CD4-positive, alpha-beta T cell treated with Interleukin-15 for 4 hours (primary cell): ENCODE results near the gene TLR2.
"Not testable (repeated sequence)": the region's sequence is repeated elsewhere in the genome, so short reads cannot be mapped to it uniquely, and the experiment has no call there.

Experiments
- DNase-seq: peaks from one replicate; pipeline ENCODE4 v3.0.0-alpha.2; 2020; ENCODE audit warnings: low spot score

The TLR2 gene

GRCh38 chr4:153661215-153661822, 22.8 kb upstream of the TLR2 start:
- DNase-seq, result no peak

GRCh38 chr4:153661908-153662307, 22.2 kb upstream of the TLR2 start:
- no peak for DNase-seq

GRCh38 chr4:153663667-153664066, 20.4 kb upstream of the TLR2 start:
- no peak for DNase-seq

GRCh38 chr4:153666505-153666904, 17.6 kb upstream of the TLR2 start:
- not testable (repeated sequence) for DNase-seq

- no peak for DNase-seq
These were observed 15.4 kb upstream of the TLR2 start for GRCh38 chr4:153668647-153669046.

- no peak for DNase-seq
These were observed 14.2 kb upstream of the TLR2 start for GRCh38 chr4:153669838-153670237.

- no peak for DNase-seq
These were observed 7.6 kb upstream of the TLR2 start for GRCh38 chr4:153676486-153676885.

- no peak for DNase-seq
These were observed 7.1 kb upstream of the TLR2 start for GRCh38 chr4:153676984-153677383.

GRCh38 chr4:153679486-153679885, 4.6 kb upstream of the TLR2 start:
- no peak for DNase-seq

- no peak for DNase-seq
These were observed 308 bp upstream of the TLR2 start for GRCh38 chr4:153683763-153684181.

GRCh38 chr4:153684971-153685371, 891 bp downstream of the TLR2 start:
- no peak for DNase-seq

GRCh38 chr4:153704522-153704921, 20.4 kb downstream of the TLR2 start:
- no peak for DNase-seq

GRCh38 chr4:153705743-153706468, 21.8 kb downstream of the TLR2 start:
- no peak for DNase-seq

GRCh38 chr4:153706519-153706918, 22.4 kb downstream of the TLR2 start:
- no peak for DNase-seq

GRCh38 chr4:153710681-153711080, 26.6 kb downstream of the TLR2 start:
- DNase-seq, result no peak

- no peak for DNase-seq
These were observed 30.0 kb downstream of the TLR2 start for GRCh38 chr4:153713866-153714646.

- DNase-seq, result no peak
These were observed 38.0 kb downstream of the TLR2 start for GRCh38 chr4:153722036-153722435.

- DNase-seq, result no peak
These were observed 40.5 kb downstream of the TLR2 start for GRCh38 chr4:153724606-153725005.

- DNase-seq, result no peak
These were observed 41.2 kb downstream of the TLR2 start for GRCh38 chr4:153725136-153725830.

- no peak for DNase-seq
These were observed 41.7 kb downstream of the TLR2 start for GRCh38 chr4:153725831-153726154.

- DNase-seq, result no peak
These were observed 44.1 kb downstream of the TLR2 start for GRCh38 chr4:153728151-153728550.

- DNase-seq, result no peak
These were observed 44.6 kb downstream of the TLR2 start for GRCh38 chr4:153728660-153729059.

- no peak for DNase-seq
These were observed 45.8 kb downstream of the TLR2 start for GRCh38 chr4:153729895-153730294.
